GM21390 (cell line): Measurements from ENCODE around the gene CLC.
"Not testable (repeated sequence)": the region's sequence is repeated elsewhere in the genome, so short reads cannot be mapped to it uniquely, and the experiment has no call there.

Experiments
- ATAC-seq: cut with Tn5 transposase; IDR thresholded peaks from one replicate; pipeline ENCODE4 v1.9.1; 2021; ENCODE audit not compliant: unreplicated experiment

CLC gene

GRCh38 chr19:39731685-39732084, 6.1 kb downstream of the CLC start:
- ATAC-seq = no peak

DNA sequence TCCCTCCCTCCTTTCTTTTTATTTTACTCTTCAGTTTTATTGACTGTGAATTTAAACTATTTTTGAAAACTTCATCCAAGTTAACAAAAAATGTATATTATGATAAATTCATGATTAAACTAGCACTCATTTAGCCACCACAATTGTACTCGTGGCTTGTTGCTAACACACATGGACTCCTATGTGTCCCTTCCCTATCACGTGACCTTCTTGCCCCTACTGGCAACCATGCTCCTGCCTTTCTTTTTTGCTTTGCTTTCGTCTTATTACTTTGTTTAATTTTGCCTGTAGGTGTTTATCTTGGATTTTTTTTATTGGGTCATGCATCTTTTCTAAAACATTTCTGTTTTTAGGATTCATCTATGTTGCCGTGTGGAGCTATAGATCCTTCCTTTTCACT, 8.2 kb downstream of the CLC start:
- ATAC-seq = no peak

- no peak for ATAC-seq
Observed at GRCh38 chr19:39728040-39728439, 9.8 kb downstream of the CLC start.

GRCh38 chr19:39727070-39727800, 10.6 kb downstream of the CLC start:
- no peak for ATAC-seq

GRCh38 chr19:39725995-39726394, 11.8 kb downstream of the CLC start:
- ATAC-seq = no peak

- ATAC-seq = not testable (repeated sequence)
Observed at GRCh38 chr19:39720144-39720543, 17.7 kb downstream of the CLC start.

DNA sequence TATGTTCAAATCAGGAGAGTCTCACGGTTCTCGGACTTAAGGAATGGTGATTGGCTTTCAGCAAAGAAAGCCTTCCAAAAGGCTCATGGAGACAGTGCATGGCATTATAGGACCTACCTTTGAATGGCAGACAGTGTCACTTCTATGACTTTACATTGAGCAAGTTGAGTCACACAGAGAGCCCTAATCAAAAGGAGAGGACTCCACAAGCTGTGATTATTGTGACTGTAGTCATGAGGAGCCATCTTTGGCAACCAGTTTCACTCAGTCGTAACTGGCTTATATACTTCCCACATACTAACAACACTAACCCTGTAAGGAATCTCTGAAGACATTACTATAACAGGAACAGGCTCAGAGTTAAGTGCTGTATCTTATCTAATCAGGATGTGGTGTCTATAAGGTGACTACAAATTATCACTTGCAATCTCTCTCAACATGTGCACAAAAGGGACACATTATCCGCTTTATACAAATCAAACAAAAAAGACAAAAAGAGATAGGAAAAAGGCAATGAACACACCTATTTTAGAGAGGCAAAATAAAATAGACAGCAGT, 27.4 kb downstream of the CLC start:
- no peak for ATAC-seq

DNA sequence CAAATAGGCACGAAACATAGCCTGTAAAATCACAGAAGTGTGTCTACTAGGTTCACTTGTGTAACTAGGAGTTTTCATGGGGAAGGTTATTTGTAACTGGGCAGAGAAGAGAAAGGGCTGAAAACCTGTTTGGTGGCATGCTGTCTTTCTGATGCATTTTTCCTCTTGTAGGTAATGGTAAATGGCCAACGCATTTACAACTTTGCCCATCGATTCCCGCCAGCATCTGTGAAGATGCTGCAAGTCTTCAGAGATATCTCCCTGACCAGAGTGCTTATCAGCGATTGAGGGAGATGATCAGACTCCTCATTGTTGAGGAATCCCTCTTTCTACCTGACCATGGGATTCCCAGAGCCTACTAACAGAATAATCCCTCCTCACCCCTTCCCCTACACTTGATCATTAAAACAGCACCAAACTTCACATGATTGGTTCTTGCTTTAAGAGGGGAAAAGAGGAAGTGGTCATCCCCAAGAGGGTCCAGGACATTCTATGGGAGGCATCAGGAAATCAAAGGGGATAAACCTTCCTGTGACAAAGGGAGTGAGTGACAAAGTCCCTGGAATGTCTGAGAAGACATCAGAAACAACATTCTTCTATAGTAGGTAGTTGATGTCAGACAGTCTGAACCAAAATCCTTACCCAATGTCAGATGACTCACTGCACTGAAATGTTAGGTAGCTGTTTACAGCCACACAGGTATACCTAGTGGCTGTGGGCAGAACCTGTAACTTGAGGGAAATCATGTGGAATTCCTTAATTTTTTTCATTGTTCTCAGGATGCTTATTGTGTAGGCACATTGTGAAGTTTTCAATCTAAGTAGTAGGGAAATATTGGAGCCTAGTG, 28.6 kb downstream of the CLC start:
- ATAC-seq = no peak

- no peak for ATAC-seq
Observed at GRCh38 chr19:39708594-39708993, 29.2 kb downstream of the CLC start.

GRCh38 chr19:39705578-39706188, 32.1 kb downstream of the CLC start:
- no peak for ATAC-seq

GRCh38 chr19:39704181-39705044, 33.4 kb downstream of the CLC start, which contains the start of gene LGALS14:
TSS of gene LGALS14 (plus strand) at chr19:39704481. CDS start at chr19:39704529, 48 bp downstream.
- peak; percentile 39 for ATAC-seq

DNA sequence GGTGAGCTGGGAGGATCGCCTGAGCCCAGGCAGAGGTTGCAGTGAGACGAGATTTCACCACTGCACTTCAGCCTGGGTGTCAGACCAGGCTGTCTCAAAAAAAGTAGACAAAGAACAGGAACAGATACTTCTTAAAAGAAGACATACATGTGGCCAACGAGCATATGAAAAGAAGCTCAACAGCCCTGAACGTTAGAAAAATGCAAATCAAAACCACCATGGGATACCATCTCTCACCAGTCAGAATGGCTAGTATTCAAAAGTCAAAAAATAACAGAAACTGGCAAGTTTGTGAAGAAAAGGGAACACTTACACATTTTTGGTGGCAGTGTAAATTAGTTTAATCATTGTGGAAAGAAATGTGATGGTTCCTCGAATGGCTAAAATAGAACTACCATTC, 36.5 kb downstream of the CLC start:
- ATAC-seq = no peak

- no peak for ATAC-seq
Observed at GRCh38 chr19:39698535-39698934, 39.3 kb downstream of the CLC start.

- ATAC-seq = no peak
Observed at GRCh38 chr19:39696387-39696786, 41.4 kb downstream of the CLC start.

DNA sequence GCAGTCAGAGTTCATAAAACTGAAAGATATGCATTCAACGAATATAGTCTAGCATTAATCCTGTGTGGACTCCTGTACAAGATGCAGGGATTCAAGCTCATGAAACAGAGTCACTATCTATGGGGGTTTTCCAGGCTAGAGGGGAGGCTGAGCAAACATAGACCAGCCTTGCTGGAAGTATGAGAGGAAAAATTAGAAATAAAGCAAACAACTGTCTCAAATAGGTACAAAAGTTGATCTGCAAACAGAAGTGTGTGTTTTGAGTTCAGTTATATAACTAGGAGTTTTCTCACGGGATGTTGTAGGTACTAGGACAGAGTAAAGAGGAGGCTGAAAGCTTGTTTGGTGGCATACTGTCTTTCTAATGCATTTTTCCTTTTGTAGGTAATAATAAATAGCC, 42.1 kb downstream of the CLC start:
- no peak for ATAC-seq

DNA sequence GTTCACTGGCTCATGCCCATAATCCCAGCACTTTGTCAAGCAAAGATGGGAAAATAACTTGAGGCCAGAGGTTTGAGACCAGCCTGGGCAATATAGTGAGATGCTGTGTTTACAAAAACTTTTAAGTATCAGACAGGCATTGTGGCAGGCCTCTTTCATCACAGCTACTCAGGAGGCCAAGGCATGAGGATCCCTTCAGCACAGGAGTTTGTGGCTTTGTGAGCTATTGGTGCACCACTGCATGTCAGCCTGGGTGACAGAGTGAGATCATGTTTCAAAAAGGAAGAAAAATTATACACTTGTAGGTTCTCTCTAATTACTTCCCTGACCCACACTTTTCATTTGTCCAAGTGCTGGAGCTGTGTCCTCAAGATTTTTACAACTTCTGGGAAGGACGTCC, 45.0 kb downstream of the CLC start:
- no peak for ATAC-seq

DNA sequence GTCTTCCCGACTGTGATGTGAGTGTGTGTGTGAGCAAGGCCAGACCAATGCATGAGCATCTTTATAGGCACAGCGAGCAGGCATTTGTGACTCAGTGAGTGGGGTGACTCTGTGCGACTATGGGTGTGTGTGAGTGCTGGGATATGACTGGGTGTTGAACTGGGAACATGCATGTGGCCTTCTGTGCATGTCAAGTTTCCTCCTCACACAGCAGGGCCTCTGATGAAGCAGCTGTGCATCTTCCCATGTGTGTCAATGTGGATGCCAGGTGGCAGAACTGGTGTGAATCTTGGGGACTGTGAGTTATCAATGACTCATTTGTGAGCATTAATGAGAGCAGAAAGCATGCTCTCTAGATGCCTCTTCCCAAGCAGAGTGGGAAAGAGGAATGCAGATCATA, 45.7 kb downstream of the CLC start:
- ATAC-seq = no peak

- not testable (repeated sequence) for ATAC-seq
Observed at GRCh38 chr19:39688637-39689036, 49.2 kb downstream of the CLC start.

GRCh38 chr19:39686739-39687138, 51.1 kb downstream of the CLC start:
- no peak for ATAC-seq

DNA sequence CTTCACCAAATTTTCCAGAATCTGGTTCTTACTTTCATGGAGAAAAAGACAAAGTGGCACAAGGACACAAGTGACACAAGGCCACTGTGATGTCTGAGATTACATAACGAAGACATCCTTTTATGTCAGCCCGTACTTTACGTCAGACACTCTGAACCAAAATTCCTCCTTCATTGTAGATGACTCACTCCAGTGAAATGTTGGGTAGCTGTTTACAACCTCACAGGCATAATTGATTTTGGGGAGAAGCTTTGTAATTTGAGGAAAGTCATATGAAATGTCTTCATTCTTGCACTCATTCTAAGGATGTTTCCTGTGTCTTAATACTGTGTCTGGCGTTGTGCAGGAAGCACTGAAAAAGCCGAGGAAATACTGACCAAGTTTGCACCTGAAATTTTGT, 53.6 kb downstream of the CLC start:
- ATAC-seq = no peak

DNA sequence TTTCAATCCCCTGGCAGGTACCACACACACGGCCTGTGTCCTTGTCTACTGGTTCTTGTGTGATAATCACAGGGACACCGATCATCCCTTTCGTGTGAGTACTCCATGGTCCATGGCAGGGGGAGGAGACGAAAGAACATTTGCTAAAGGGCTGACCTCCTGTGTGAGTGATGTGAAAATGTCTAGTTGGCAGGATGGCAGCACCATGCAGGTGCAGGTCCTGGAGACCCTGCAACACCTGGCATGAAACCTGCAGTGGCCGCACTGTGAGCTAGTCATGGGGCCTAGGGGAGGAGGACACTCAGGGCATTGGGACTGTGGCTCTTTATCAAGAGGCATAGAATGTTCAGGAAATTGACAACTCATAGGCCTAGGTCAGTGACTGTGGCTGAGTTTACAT, 56.4 kb downstream of the CLC start:
- ATAC-seq = no peak
